ENCODE results near the gene ABCC1.

The ABCC1 gene

DNA sequence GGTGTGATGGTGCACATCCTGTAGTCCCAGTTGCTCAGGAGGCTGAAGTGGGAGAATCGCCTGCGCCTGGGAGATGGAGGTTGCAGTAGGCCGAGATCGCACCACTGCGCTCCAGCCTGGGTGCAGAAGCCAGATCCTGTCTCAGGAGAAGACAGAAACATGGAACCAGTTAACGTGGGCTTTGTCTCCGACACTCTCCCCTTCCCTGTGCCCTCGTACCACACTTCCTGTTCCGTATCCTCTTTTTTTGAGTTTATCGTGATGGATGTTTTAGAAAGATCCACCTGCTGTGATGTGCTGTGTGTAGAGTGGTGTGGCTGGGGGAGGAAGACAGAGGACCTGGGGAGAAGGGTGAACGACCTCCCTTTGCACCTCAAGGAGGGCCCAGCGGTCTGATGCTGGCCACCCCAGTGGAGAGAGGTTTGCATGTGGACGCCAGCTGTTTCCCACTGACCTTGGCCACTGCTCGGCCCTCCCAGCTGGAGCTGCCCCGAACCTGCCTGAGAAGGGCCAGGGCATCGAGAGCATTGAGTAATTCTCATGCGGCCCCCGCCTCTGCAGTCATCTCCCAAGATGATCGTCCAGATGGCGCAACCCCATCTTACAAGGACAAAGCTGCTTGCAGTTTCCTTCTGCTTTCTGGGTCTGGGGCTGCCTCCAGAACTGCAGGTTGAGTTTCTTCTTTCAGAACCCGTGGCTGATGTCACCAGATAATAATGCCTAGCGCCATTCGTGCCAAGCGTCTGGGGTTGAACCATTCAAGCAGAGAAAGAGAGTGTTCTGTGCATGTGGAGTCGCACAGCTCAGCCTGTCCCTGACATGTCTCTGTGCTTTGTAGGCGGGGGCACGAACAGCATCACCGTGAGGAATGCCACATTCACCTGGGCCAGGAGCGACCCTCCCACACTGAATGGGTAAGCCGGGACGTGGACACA is 126.3 kb downstream of the ABCC1 start:
- Histone ChIP-seq H3K9me3 (ENCODE audit: control insufficient read depth, insufficient read depth, low read length) (no peaks in the 10 kb centered on the region), H3K27me3 (ENCODE audit: control insufficient read depth, insufficient read depth, low read length) (no peaks in the 10 kb centered on the region), H3K27ac (ENCODE audit: low read length) (no peak overlapping the region), H3K4me1 (ENCODE audit: control insufficient read depth, insufficient read depth, low read length) (peaks cover 3% of the 10 kb centered on the region), H3K4me3 (ENCODE audit: low read length) (no peak overlapping the region), H3K36me3 (ENCODE audit: control insufficient read depth, insufficient read depth, low read length) (peaks cover 17% of the 10 kb centered on the region; the same call in 1 of the 2 replicates)
- DNase-seq (ENCODE audit: low read depth, low spot score): no peak
- whole genome bisulfite sequencing (ENCODE audit: insufficient coverage, insufficient read length): no CpG with 5 or more reads among the region's 31 CpGs

DNA sequence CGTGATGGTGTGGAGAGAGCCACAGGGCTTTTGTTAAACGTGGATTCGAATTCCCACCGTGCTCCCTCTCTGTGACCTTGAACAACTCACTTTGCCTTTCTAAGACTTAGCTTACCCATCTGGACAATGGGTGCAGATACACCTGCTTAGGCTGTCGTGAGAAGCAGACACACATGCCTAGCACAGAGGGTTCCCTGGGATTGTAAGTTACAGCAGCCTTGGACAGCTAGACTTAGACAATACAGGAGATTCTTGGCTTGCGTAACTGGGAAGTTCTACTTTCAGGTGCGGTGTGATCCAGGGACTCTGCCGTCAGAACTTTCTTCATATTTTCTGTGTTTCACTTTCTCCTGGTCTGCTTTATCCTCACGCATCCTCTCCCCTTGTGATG is 127.0 kb downstream of the ABCC1 start:
- H3K9me3 ChIP-seq (ENCODE audit: control insufficient read depth, insufficient read depth, low read length): no peaks in the 10 kb centered on the region
- WGBS (ENCODE audit: insufficient coverage, insufficient read length): no CpG with 5 or more reads among the region's 9 CpGs
- H3K4me3 ChIP-seq (ENCODE audit: low read length): no peak overlapping the region
- no peaks in the 10 kb centered on the region for H3K27me3 ChIP-seq (ENCODE audit: control insufficient read depth, insufficient read depth, low read length)
- DNase-seq (ENCODE audit: low read depth, low spot score): no peak
- H3K27ac ChIP-seq (ENCODE audit: low read length): no peak overlapping the region
- H3K36me3 ChIP-seq (ENCODE audit: control insufficient read depth, insufficient read depth, low read length): peaks cover 17% of the 10 kb centered on the region; the same call in 1 of the 2 replicates
- peaks cover 3% of the 10 kb centered on the region for H3K4me1 ChIP-seq (ENCODE audit: control insufficient read depth, insufficient read depth, low read length)

DNA sequence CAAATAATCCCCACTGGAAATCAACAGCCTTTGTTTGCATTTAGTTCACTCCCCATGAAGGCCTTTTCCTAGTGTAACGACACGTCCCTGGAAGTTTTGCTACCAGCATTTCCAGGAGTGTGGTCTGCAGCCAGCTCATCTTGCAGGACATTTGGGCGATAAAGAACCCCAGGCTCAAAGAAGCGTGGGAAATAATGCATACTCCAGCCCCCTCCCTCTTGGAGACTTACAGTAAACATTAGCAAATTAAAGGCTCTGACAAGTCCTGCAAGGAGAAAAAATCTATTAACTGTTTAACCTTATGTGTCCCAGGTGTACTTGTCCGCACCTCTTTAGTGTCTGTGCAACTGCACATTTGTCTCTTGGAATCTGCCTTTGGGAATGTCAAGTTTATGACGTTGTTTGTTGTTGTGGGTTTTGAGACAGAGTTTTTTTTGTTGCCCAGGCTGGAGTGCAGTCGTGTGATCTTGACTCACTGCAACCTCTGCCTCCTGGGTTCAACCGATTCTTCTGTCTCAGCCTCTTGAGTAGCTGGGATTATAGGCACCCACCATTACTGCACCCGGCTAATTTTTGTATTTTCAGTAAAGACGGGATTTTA is 131.1 kb downstream of the ABCC1 start:
- no CpG with 5 or more reads among the region's 10 CpGs for WGBS (ENCODE audit: insufficient coverage, insufficient read length)
- Histone ChIP-seq H3K4me1 (ENCODE audit: control insufficient read depth, insufficient read depth, low read length) (no peaks in the 10 kb centered on the region), H3K9me3 (ENCODE audit: control insufficient read depth, insufficient read depth, low read length) (no peaks in the 10 kb centered on the region), H3K4me3 (ENCODE audit: low read length) (no peak overlapping the region), H3K36me3 (ENCODE audit: control insufficient read depth, insufficient read depth, low read length) (peaks cover 19% of the 10 kb centered on the region), H3K27me3 (ENCODE audit: control insufficient read depth, insufficient read depth, low read length) (no peaks in the 10 kb centered on the region), H3K27ac (ENCODE audit: low read length) (no peak overlapping the region)
- no peak for DNase-seq (ENCODE audit: low read depth, low spot score)

DNA sequence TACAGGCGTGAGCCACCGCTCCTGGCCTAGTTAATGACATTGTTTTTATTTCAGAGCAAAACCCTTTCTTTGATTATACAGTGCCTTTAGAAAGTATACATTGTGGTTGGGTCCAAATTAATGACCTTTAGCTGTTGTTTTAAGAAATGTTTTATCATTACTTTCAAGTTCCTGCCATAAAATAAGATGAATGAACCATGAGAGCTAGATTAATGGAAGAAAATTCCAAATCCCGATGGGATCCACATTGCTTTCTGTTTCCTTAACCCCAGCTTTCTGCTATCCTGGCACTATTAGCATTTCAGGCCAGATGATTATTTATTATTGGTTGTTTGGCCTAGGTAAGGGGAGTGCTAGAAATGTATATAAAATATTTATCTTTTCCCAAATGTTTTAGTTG is 131.7 kb downstream of the ABCC1 start:
- Histone ChIP-seq H3K27me3 (ENCODE audit: control insufficient read depth, insufficient read depth, low read length) (no peaks in the 10 kb centered on the region), H3K9me3 (ENCODE audit: control insufficient read depth, insufficient read depth, low read length) (no peaks in the 10 kb centered on the region), H3K4me3 (ENCODE audit: low read length) (no peak overlapping the region), H3K4me1 (ENCODE audit: control insufficient read depth, insufficient read depth, low read length) (no peaks in the 10 kb centered on the region), H3K27ac (ENCODE audit: low read length) (no peak overlapping the region), H3K36me3 (ENCODE audit: control insufficient read depth, insufficient read depth, low read length) (peaks cover 23% of the 10 kb centered on the region)
- no CpG with 5 or more reads among the region's 3 CpGs for WGBS (ENCODE audit: insufficient coverage, insufficient read length)
- DNase-seq (ENCODE audit: low read depth, low spot score): no peak

DNA sequence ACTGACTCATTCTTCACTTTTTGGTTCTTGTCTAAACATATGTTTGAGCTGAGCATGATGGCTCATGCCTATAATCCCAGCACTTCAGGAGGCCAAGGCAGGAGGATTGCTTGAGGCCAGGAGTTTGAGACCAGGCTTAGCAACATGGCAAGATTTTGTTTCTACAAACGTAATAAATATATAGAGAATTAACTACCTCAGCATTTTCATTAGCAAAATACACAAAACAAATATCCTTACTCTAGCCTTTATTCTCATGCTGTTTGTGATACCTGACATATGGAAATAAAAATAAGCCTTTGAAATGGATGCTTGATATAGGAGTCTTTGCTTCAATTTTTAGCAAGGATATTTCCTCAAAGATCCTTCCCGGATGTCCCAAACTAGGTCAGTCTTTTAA is 132.8 kb downstream of the ABCC1 start:
- DNase-seq (ENCODE audit: low read depth, low spot score): no peak
- Histone ChIP-seq H3K27me3 (ENCODE audit: control insufficient read depth, insufficient read depth, low read length) (no peaks in the 10 kb centered on the region), H3K36me3 (ENCODE audit: control insufficient read depth, insufficient read depth, low read length) (peaks cover 24% of the 10 kb centered on the region), H3K9me3 (ENCODE audit: control insufficient read depth, insufficient read depth, low read length) (no peaks in the 10 kb centered on the region), H3K27ac (ENCODE audit: low read length) (no peak overlapping the region), H3K4me1 (ENCODE audit: control insufficient read depth, insufficient read depth, low read length) (no peaks in the 10 kb centered on the region), H3K4me3 (ENCODE audit: low read length) (no peak overlapping the region)
- no CpG with 5 or more reads among the region's 2 CpGs for WGBS (ENCODE audit: insufficient coverage, insufficient read length)

DNA sequence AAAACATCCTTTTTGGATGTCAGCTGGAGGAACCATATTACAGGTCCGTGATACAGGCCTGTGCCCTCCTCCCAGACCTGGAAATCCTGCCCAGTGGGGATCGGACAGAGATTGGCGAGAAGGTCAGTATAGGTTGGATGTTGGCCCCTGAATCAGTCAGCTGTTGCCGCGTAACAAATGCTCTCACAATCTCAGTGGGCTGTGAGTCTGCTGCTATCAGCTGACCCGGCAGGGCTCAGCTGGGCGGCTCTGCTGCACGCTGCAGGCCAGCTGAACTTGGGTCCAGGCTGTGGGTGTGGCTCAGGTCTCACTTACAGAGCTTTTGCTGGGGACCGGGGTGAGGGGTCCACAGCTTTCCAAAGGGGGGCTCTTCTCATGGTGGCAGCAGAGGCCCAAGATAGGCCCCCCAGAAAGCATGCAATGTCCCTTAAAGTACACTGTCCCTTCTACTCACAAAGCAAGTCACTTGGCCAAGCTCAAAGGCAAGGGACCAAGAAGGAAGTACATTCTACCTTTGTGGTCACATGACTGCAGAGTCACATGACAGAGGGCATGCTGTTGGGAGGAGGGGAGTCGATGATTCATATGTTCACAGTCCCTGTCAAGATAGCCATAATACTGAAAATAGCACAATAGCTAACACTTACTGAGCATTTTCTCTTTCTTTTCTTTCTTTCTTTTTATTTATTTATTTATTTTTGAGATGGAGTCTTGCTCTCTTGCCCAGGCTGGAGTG is 134.2 kb downstream of the ABCC1 start:
- H3K4me3 ChIP-seq (ENCODE audit: low read length): no peak overlapping the region
- no CpG with 5 or more reads among the region's 10 CpGs for WGBS (ENCODE audit: insufficient coverage, insufficient read length)
- H3K27ac ChIP-seq (ENCODE audit: low read length): no peak overlapping the region
- no peaks in the 10 kb centered on the region for H3K9me3 ChIP-seq (ENCODE audit: control insufficient read depth, insufficient read depth, low read length)
- DNase-seq (ENCODE audit: low read depth, low spot score): no peak
- no peaks in the 10 kb centered on the region for H3K4me1 ChIP-seq (ENCODE audit: control insufficient read depth, insufficient read depth, low read length)
- peaks cover 24% of the 10 kb centered on the region for H3K36me3 ChIP-seq (ENCODE audit: control insufficient read depth, insufficient read depth, low read length)
- H3K27me3 ChIP-seq (ENCODE audit: control insufficient read depth, insufficient read depth, low read length): no peaks in the 10 kb centered on the region

DNA sequence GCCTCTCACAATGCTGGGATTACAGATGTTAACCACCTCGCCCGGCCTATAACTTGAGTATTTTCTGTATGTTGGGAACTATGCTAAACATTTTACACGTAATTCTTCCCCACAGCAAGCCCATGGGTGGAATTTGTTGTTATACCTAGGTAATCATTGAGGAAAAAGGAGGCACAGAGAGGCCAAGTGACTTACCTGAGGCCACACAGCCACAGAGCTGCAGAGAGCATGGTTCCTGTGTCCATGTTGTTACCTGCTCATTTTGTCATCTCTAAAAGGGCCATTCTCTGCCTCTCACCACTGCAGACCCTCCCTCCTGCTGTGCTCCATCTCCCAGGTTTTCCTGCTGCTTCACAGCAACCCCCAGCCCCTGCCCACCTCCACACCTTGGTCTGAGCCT is 135.5 kb downstream of the ABCC1 start:
- no peaks in the 10 kb centered on the region for H3K4me1 ChIP-seq (ENCODE audit: control insufficient read depth, insufficient read depth, low read length)
- H3K9me3 ChIP-seq (ENCODE audit: control insufficient read depth, insufficient read depth, low read length): no peaks in the 10 kb centered on the region
- no peaks in the 10 kb centered on the region for H3K27me3 ChIP-seq (ENCODE audit: control insufficient read depth, insufficient read depth, low read length)
- H3K27ac ChIP-seq (ENCODE audit: low read length): no peak overlapping the region
- DNase-seq (ENCODE audit: low read depth, low spot score): no peak
- H3K36me3 ChIP-seq (ENCODE audit: control insufficient read depth, insufficient read depth, low read length): peaks cover 24% of the 10 kb centered on the region
- no CpG with 5 or more reads among the region's 3 CpGs for whole genome bisulfite sequencing (ENCODE audit: insufficient coverage, insufficient read length)
- H3K4me3 ChIP-seq (ENCODE audit: low read length): no peak overlapping the region

DNA sequence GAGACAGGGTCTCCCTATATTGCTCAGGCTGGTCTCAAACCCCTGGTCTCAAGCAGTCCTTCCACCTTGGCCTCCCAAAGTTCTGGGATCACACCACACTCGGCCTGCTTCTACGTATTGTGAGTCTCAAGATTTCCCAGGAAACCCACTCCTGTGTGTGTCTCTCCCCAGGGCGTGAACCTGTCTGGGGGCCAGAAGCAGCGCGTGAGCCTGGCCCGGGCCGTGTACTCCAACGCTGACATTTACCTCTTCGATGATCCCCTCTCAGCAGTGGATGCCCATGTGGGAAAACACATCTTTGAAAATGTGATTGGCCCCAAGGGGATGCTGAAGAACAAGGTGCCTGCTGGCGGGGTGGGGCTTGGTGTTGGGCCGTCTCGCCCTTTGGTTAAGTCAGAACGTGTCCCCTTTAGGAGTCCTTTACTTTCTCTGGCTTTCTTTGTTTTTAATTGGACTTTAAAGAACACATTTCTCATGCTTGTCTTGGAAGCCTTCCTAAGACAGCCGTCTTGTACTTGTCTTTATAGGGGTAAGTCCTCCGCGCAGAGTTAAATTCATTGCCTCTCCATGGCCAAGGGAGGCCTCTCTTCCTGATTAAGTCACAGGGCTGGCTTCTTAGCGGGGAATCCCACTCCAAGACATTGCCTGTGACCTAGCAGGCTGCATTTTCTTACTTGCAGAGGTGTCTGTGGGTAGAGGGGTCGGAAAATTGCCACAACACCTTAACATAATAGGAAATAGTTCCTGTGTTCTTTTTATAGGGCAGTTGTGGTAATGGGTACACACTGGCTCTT is 137.4 kb downstream of the ABCC1 start:
- Histone ChIP-seq H3K27me3 (ENCODE audit: control insufficient read depth, insufficient read depth, low read length) (no peaks in the 10 kb centered on the region), H3K4me1 (ENCODE audit: control insufficient read depth, insufficient read depth, low read length) (no peaks in the 10 kb centered on the region), H3K4me3 (ENCODE audit: low read length) (no peak overlapping the region), H3K36me3 (ENCODE audit: control insufficient read depth, insufficient read depth, low read length) (peaks cover 31% of the 10 kb centered on the region), H3K9me3 (ENCODE audit: control insufficient read depth, insufficient read depth, low read length) (no peaks in the 10 kb centered on the region), H3K27ac (ENCODE audit: low read length) (no peak overlapping the region)
- WGBS (ENCODE audit: insufficient coverage, insufficient read length): no CpG with 5 or more reads among the region's 18 CpGs
- no peak for DNase-seq (ENCODE audit: low read depth, low spot score)

DNA sequence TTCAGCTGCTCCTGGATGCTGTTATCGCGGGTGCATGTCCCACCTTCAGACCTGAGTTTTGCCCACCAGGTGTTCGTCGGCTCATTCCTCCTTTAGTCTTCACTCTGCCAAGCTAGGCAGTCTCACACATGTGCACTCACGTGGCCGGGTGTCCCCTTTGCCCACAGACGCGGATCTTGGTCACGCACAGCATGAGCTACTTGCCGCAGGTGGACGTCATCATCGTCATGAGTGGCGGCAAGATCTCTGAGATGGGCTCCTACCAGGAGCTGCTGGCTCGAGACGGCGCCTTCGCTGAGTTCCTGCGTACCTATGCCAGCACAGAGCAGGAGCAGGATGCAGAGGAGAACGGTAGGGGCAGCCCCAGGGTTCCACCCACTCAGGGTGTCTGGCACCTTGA is 140.8 kb downstream of the ABCC1 start:
- no peaks in the 10 kb centered on the region for H3K27me3 ChIP-seq (ENCODE audit: control insufficient read depth, insufficient read depth, low read length)
- peaks cover 17% of the 10 kb centered on the region for H3K36me3 ChIP-seq (ENCODE audit: control insufficient read depth, insufficient read depth, low read length)
- no CpG with 5 or more reads among the region's 19 CpGs for WGBS (ENCODE audit: insufficient coverage, insufficient read length)
- no peak for DNase-seq (ENCODE audit: low read depth, low spot score)
- H3K4me3 ChIP-seq (ENCODE audit: low read length): no peak overlapping the region
- H3K9me3 ChIP-seq (ENCODE audit: control insufficient read depth, insufficient read depth, low read length): no peaks in the 10 kb centered on the region
- H3K27ac ChIP-seq (ENCODE audit: low read length): no peak overlapping the region
- no peaks in the 10 kb centered on the region for H3K4me1 ChIP-seq (ENCODE audit: control insufficient read depth, insufficient read depth, low read length)

Data from iPS DF 6.9 (cell line).